Measurements from ENCODE around the gene CCDC136. TPM values are rescaled to one million over a fixed set of nuclear protein-coding genes. Genes with fewer than 3 reads are reported as not detected.

CCDC136 gene
- total and polyA plus RNA-seq, 12 donors, result 1.8 to 14.4 (median 8.0) TPM

GRCh38 chr7:128744366-128744905 lies 47.3 kb upstream of the CCDC136 start:
- Histone ChIP-seq H3K27ac (no peak overlapping the region), H3K36me3 (peaks cover 0 to 30% (median 11%) of the 10 kb centered on the region in 9 donors), H3K4me3 (no peak overlapping the region), H3K4me1 (peaks cover 3 to 79% (median 51%) of the 10 kb centered on the region in 9 donors), H3K9me3 (no peaks in the 10 kb centered on the region), H3K27me3 (no peaks in the 10 kb centered on the region)
- intact Hi-C loops (cut with DNase I), result loop anchor here in 1 of 10 donors (5.0 kb wide), 1 partner anchor 88 kb away; the partner anchor contains the start of gene FLNC
- no peak for DNase-seq
- no peak for TF ChIP-seq CTCF (IDR thresholded peaks at IDR 0.05)
- 50 to 61% methylated on average over 2 of the region's 2 CpGs for WGBS, 2 donors
- ATAC-seq, result no peak

- Histone ChIP-seq H3K36me3 (peaks cover 0 to 42% (median 16%) of the 10 kb centered on the region in 9 donors), H3K4me1 (peaks cover 2 to 75% (median 44%) of the 10 kb centered on the region in 9 donors), H3K27ac (no peak overlapping the region), H3K4me3 (no peak overlapping the region), H3K9me3 (no peaks in the 10 kb centered on the region), H3K27me3 (no peaks in the 10 kb centered on the region)
- ATAC-seq, result no peak
- no peak for DNase-seq
- intact Hi-C loops (cut with DNase I), result no loop called here
- TF ChIP-seq CTCF (IDR thresholded peaks at IDR 0.05), result no peak
- WGBS, 2 donors, result 75 to 77% methylated on average over 1 of the region's 1 CpG
Measured at GRCh38 chr7:128745706-128746105, 46.1 kb upstream of the CCDC136 start.

- WGBS, 2 donors, result 73% methylated on average over 6 of the region's 6 CpGs
- intact Hi-C loops (cut with DNase I), result no loop called here
- Histone ChIP-seq H3K4me3 (no peak overlapping the region), H3K4me1 (peaks cover 0 to 71% (median 31%) of the 10 kb centered on the region in 9 donors), H3K36me3 (peaks cover 0 to 60% (median 16%) of the 10 kb centered on the region in 9 donors), H3K27me3 (no peaks in the 10 kb centered on the region), H3K9me3 (no peaks in the 10 kb centered on the region), H3K27ac (no peak overlapping the region)
- ATAC-seq (no peak), DNase-seq (no peak)
- no peak for TF ChIP-seq CTCF (IDR thresholded peaks at IDR 0.05)
Measured at GRCh38 chr7:128747327-128748079, 44.3 kb upstream of the CCDC136 start.

- peaks cover 0 to 78% (median 32%) of the 10 kb centered on the region in 9 donors for H3K4me1 ChIP-seq
- 50 to 52% methylated on average over 1 of the region's 1 CpG for WGBS, 2 donors
- peak in 3 of 8 donors; percentile 45 to 65 (median 49) for ATAC-seq
- no peak overlapping the region for H3K4me3 ChIP-seq
- peaks cover 0 to 98% (median 22%) of the 10 kb centered on the region in 9 donors for H3K36me3 ChIP-seq
- DNase-seq, result no peak
- no peak for TF ChIP-seq CTCF (IDR thresholded peaks at IDR 0.05)
- no peaks in the 10 kb centered on the region for H3K9me3 ChIP-seq
- no peaks in the 10 kb centered on the region for H3K27me3 ChIP-seq
- peak overlapping the region in 6 of 10 donors; percentile 24 to 62 (median 48) for H3K27ac ChIP-seq
- intact Hi-C loops (cut with DNase I), result loop anchor here in 2 of 10 donors (5.0 to 10.0 kb wide), 2 partner anchors 73 to 75 kb away; no protein-coding TSS in a partner anchor
Measured at GRCh38 chr7:128752251-128752650, 39.5 kb upstream of the CCDC136 start.

All from heart right ventricle (tissue), 16 donors.